Embryonic facial prominence (tissue), 1 donor: Measurements from ENCODE around the gene ODF4.
"Not testable (repeated sequence)": the region's sequence is repeated elsewhere in the genome, so short reads cannot be mapped to it uniquely, and the experiment has no call there.

ENCODE experiments used
- DNase-seq: peaks from one replicate; pipeline ENCODE4 v3.0.0-alpha.2; 2016; ENCODE audit errors: extremely low spot score

ODF4 gene

DNA sequence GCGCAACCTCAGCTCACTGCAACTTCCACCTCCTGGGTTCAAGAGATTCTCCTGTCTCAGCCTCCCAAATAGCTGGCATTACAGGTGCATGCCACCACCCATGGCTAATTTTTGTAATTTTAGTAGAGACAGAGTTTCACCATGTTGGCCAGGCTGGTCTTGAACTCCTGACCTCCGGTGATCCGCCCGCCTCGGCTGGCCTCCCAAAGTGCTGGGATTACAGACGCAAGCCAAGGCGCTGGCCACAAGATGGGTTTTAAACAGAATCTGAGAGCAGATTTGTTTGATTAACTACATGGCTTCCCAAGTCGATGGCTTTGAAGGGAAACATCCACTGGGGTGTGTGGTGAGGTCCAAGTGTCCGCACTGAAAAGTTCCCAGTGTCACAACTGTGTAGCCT, 54.9 kb downstream of the ODF4 start:
- DNase-seq, result not testable (repeated sequence)
